Lung (tissue), 12 donors: ENCODE data around the gene AHNAK. TPM values are rescaled to one million over a fixed set of nuclear protein-coding genes. Genes with fewer than 3 reads are reported as not detected.

ENCODE experiments used
- ATAC-seq: fragments of 200-7000 bp; cut with Tn5 transposase; one replicate; pipeline ENCODE4 v1.9.1; 2020; ENCODE audit warnings: moderate number of reproducible peaks; ENCODE audit not compliant: insufficient read depth, low FRiP score
- DNase-seq, 3 donors: peaks; one replicate each; pipeline ENCODE4 v3.0.0-alpha.2; 2013 to 2017
- H3K27ac ChIP-seq, 2 donors: one replicate each; pipeline ENCODE4 v1.5.1; 2013; ENCODE audit warnings: mild to moderate bottlenecking in 2 of 2, moderate library complexity in 2 of 2, control low read depth in 1 of 2, inconsistent platforms in 1 of 2, low read depth in 1 of 2, low read length in 1 of 2
- H3K27me3 ChIP-seq, 3 donors: one replicate each; pipeline ENCODE4 v1.5.1; 2013; ENCODE audit warnings: low read length in 2 of 3; ENCODE audit not compliant: control insufficient read depth in 3 of 3, insufficient read depth in 3 of 3
- H3K36me3 ChIP-seq, 4 donors: one replicate each; pipeline ENCODE4 v1.5.1; 2013; ENCODE audit warnings: low read length in 4 of 4, mild to moderate bottlenecking in 1 of 4, moderate library complexity in 1 of 4; ENCODE audit not compliant: control insufficient read depth in 4 of 4, insufficient read depth in 4 of 4
- H3K4me1 ChIP-seq, 5 donors: one replicate each; pipeline ENCODE4 v1.5.1; 2013; ENCODE audit warnings: low read length in 5 of 5, mild to moderate bottlenecking in 2 of 5, moderate library complexity in 1 of 5; ENCODE audit not compliant: control insufficient read depth in 5 of 5, insufficient read depth in 5 of 5
- H3K4me3 ChIP-seq: one replicate; pipeline ENCODE4 v1.5.1; 2013; ENCODE audit warnings: mild to moderate bottlenecking, control low read depth, moderate library complexity
- H3K9ac ChIP-seq, 2 donors: one replicate each; pipeline ENCODE4 v1.5.1; 2013; ENCODE audit warnings: low read length in 2 of 2, control low read depth in 1 of 2; ENCODE audit not compliant: insufficient read depth in 1 of 2
- H3K9me3 ChIP-seq, 4 donors: one replicate each; pipeline ENCODE4 v1.5.1; 2013; ENCODE audit warnings: low read length in 3 of 4, mild to moderate bottlenecking in 1 of 4, moderate library complexity in 1 of 4; ENCODE audit not compliant: control insufficient read depth in 4 of 4, insufficient read depth in 3 of 4
- CTCF ChIP-seq: IDR thresholded peaks from 2 replicates; pipeline ENCODE4 v1.5.1; 2012; ENCODE audit warnings: mild to moderate bottlenecking; ENCODE audit errors: control extremely low read depth, extremely low read depth
- WGBS, 2 donors: extraction: QIAGEN DNeasy Blood & Tissue Kit; methylation state at CpG; one replicate each; pipeline ENCODE4 v1.1.7; 2013; 5-methylcytosine and 5-hydroxymethylcytosine counted together
- polyA plus RNA-seq, 2 donors: library from polyadenylated mRNA; stranded (reverse); fragments of 200-250 nt; gene quantifications; one replicate each; pipeline ENCODE4 v1.2.1, GENCODE V29; 2013
- total RNA-seq, 2 donors: library from RNA; depleted of rRNA in 1 of 2; stranded (reverse); fragments of >200 nt in 1 of 2; gene quantifications; one replicate each; pipeline ENCODE4 v1.2.1, GENCODE V29; 2014 to 2021
- donor health status: control.
- donor health status: control.
- donor health status: Bipolar disorder and iron deficiency.
- donor health status: healthy.
- donor health status: DM: yes; HTN: yes; CAD: no.

Gene AHNAK
- total and polyA plus RNA-seq, 4 donors = 66.5 to 707 (median 238) TPM

GRCh38 chr11:62457478-62457877 lies 89.1 kb downstream of the AHNAK start:
- Histone ChIP-seq H3K36me3 (no peaks in the 10 kb centered on the region), H3K4me3 (no peak overlapping the region), H3K9ac (no peak overlapping the region), H3K4me1 (no peaks in the 10 kb centered on the region), H3K27ac (no peak overlapping the region), H3K9me3 (peaks cover 0 to 2% (median 0%) of the 10 kb centered on the region in 4 donors), H3K27me3 (no peaks in the 10 kb centered on the region)
- ATAC-seq (no peak), DNase-seq (no peak)
- 82 to 90% methylated on average over 4 of the region's 4 CpGs for WGBS, 2 donors
- TF ChIP-seq CTCF = no peak

- Histone ChIP-seq H3K36me3 (no peaks in the 10 kb centered on the region), H3K9ac (no peak overlapping the region), H3K9me3 (peaks cover 0 to 2% (median 0%) of the 10 kb centered on the region in 4 donors), H3K4me3 (no peak overlapping the region), H3K27ac (no peak overlapping the region), H3K4me1 (no peaks in the 10 kb centered on the region), H3K27me3 (no peaks in the 10 kb centered on the region)
- DNase-seq (no peak), ATAC-seq (no peak)
- 79 to 92% methylated on average over 4 of the region's 4 CpGs for WGBS, 2 donors
- no peak for TF ChIP-seq CTCF
Observed at GRCh38 chr11:62456630-62457029, 90.0 kb downstream of the AHNAK start.

GRCh38 chr11:62452839-62453468 lies 93.7 kb downstream of the AHNAK start:
- H3K36me3 ChIP-seq = no peaks in the 10 kb centered on the region
- WGBS, 2 donors = 94 to 96% methylated on average over 11 of the region's 11 CpGs
- H3K27ac ChIP-seq = no peak overlapping the region
- H3K9ac ChIP-seq = no peak overlapping the region
- DNase-seq = no peak
- no peak for TF ChIP-seq CTCF
- peaks cover 0 to 2% (median 0%) of the 10 kb centered on the region in 4 donors for H3K9me3 ChIP-seq
- no peak overlapping the region for H3K4me3 ChIP-seq
- H3K27me3 ChIP-seq = no peaks in the 10 kb centered on the region
- no peak for ATAC-seq
- no peaks in the 10 kb centered on the region for H3K4me1 ChIP-seq

DNA sequence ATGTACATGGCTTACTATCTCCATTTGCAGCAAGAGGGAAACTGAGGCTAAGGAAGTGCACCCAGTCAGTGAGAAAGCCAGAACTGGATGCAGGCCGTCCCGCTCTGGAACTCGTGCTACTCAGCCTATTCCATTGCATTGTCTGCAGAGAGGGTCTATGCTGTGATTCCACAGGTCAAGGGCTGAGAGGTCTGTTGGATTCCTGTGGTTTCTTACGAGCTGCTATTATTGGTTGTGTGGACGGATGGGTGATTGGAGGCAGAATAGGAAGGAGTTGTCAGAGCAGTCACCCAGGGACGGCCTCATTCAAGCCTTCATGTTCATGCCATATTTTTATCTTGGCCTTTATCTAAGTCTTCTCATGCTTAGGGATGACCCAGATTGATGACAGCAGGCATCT lies 94.3 kb downstream of the AHNAK start:
- 89 to 92% methylated on average over 6 of the region's 6 CpGs for whole genome bisulfite sequencing, 2 donors
- H3K27ac ChIP-seq = no peak overlapping the region
- H3K4me3 ChIP-seq = no peak overlapping the region
- TF ChIP-seq CTCF = no peak
- H3K27me3 ChIP-seq = no peaks in the 10 kb centered on the region
- no peaks in the 10 kb centered on the region for H3K36me3 ChIP-seq
- DNase-seq (no peak), ATAC-seq (no peak)
- H3K9ac ChIP-seq = no peak overlapping the region
- H3K9me3 ChIP-seq = peaks cover 0 to 2% (median 0%) of the 10 kb centered on the region in 4 donors
- H3K4me1 ChIP-seq = no peaks in the 10 kb centered on the region
